MM.1S (cell line): ENCODE measurements around the gene GALC.

Experiments
- DNase-seq: peaks from one replicate; pipeline ENCODE4 v3.0.0-alpha.2; 2015
- H2AFZ ChIP-seq: fragments of 300-600 bp; sonication (generic); 2 replicates; pipeline ENCODE4 v1.6.0; 2016; ENCODE audit warnings: antibody characterized with exemption, low read length
- H3F3A ChIP-seq: fragments of 300-600 bp; sonication (generic); 2 replicates; pipeline ENCODE4 v1.6.1; 2016; ENCODE audit warnings: mild to moderate bottlenecking, antibody characterized with exemption, low read length, moderate library complexity, mixed read lengths; ENCODE audit not compliant: insufficient read depth
- H3K27ac ChIP-seq: fragments of 300-600 bp; sonication (generic); 2 replicates; pipeline ENCODE4 v1.5.1; 2016; ENCODE audit warnings: mild to moderate bottlenecking, low read length
- H3K27me3 ChIP-seq: fragments of 300-600 bp; sonication (generic); replicated peaks from 2 replicates; pipeline ENCODE4 v1.6.0; 2016; ENCODE audit warnings: low read length; ENCODE audit not compliant: insufficient read depth
- H3K36me3 ChIP-seq: fragments of 300-600 bp; sonication (generic); replicated peaks from 2 replicates; pipeline ENCODE4 v1.6.1; 2016; ENCODE audit warnings: mild to moderate bottlenecking, low read length, mixed read lengths; ENCODE audit not compliant: insufficient read depth
- H3K4me1 ChIP-seq: fragments of 300-600 bp; sonication (generic); 2 replicates; pipeline ENCODE4 v1.6.1; 2016; ENCODE audit warnings: low read length, mixed read lengths
- H3K4me2 ChIP-seq: fragments of 300-600 bp; sonication (generic); 2 replicates; pipeline ENCODE4 v1.6.0; 2016; ENCODE audit warnings: low read depth, low read length
- H3K4me3 ChIP-seq: fragments of 300-600 bp; sonication (generic); 2 replicates; pipeline ENCODE4 v1.5.1; 2016; ENCODE audit warnings: low read length, mixed read lengths
- H3K79me2 ChIP-seq: fragments of 300-600 bp; sonication (generic); 2 replicates; pipeline ENCODE4 v1.6.1; 2016; ENCODE audit warnings: mixed run types, low read length, mixed read lengths
- H3K9ac ChIP-seq: fragments of 300-600 bp; sonication (generic); 2 replicates; pipeline ENCODE4 v1.6.1; 2016; ENCODE audit warnings: low read length, mixed read lengths
- H3K9me2 ChIP-seq: fragments of 300-600 bp; sonication (generic); replicated peaks from 2 replicates; pipeline ENCODE4 v1.6.1; 2016; ENCODE audit warnings: mild to moderate bottlenecking, low read length, mixed read lengths; ENCODE audit not compliant: insufficient read depth
- H3K9me3 ChIP-seq: fragments of 300-600 bp; sonication (generic); replicated peaks from 2 replicates; pipeline ENCODE4 v1.6.1; 2016; ENCODE audit warnings: mild to moderate bottlenecking, low read length, mixed read lengths; ENCODE audit not compliant: insufficient read depth
- H4K20me1 ChIP-seq: fragments of 300-600 bp; sonication (generic); 2 replicates; pipeline ENCODE4 v1.6.1; 2016; ENCODE audit warnings: mild to moderate bottlenecking, low read length, moderate library complexity, mixed read lengths; ENCODE audit not compliant: insufficient read depth
- EZH2 ChIP-seq: fragments of 300-600 bp; sonication (generic); optimal IDR thresholded peaks from 2 replicates; pipeline ENCODE3; 2017; ENCODE audit warnings: low read depth, mild to moderate bottlenecking, antibody characterized with exemption, low read length, mixed read lengths
- EZH2phosphoT487 ChIP-seq: fragments of 300-600 bp; sonication (generic); IDR thresholded peaks from 2 replicates; pipeline ENCODE4 v1.6.1; 2018; ENCODE audit warnings: antibody characterized with exemption, low read length
- TF ChIP-seq, protein P1 (sequence below): fragments of 300-600 bp; sonication (generic); IDR thresholded peaks from 2 replicates; pipeline ENCODE4 v1.5.1; 2016; ENCODE audit warnings: antibody characterized with exemption, low read length, mixed read lengths

The GALC gene

DNA sequence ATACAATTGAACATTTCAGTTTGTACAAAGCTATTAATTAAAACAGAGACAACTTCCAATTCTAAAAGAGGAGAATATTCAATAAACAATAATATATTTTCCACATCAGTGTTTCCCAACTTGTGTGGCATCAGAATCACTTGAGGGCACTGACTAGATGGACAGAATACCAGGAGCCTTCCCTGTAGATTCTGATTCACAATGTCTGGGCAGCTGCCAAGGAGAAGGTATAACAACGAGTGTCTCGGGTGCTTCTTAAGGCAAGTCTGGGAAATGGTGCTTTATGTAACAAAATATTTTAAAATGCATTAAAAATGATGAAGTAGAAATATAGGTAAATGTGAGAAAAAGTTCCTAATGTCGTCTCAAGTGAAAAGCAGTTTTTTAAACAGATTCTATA is 26.2 kb downstream of the GALC start:
- H2AFZ ChIP-seq = no peak overlapping the region
- no peak overlapping the region for H3K27ac ChIP-seq
- H3K79me2 ChIP-seq = no peaks in the 10 kb centered on the region
- H3K4me1 ChIP-seq = no peaks in the 10 kb centered on the region
- no peaks in the 10 kb centered on the region for H3K27me3 ChIP-seq
- no peaks in the 10 kb centered on the region for H3K9me3 ChIP-seq
- H3K36me3 ChIP-seq = no peaks in the 10 kb centered on the region
- H4K20me1 ChIP-seq = no peaks in the 10 kb centered on the region
- TF ChIP-seq EZH2 (no peak), EZH2phosphoT487 (no peak)
- TF ChIP-seq, protein P1, sequence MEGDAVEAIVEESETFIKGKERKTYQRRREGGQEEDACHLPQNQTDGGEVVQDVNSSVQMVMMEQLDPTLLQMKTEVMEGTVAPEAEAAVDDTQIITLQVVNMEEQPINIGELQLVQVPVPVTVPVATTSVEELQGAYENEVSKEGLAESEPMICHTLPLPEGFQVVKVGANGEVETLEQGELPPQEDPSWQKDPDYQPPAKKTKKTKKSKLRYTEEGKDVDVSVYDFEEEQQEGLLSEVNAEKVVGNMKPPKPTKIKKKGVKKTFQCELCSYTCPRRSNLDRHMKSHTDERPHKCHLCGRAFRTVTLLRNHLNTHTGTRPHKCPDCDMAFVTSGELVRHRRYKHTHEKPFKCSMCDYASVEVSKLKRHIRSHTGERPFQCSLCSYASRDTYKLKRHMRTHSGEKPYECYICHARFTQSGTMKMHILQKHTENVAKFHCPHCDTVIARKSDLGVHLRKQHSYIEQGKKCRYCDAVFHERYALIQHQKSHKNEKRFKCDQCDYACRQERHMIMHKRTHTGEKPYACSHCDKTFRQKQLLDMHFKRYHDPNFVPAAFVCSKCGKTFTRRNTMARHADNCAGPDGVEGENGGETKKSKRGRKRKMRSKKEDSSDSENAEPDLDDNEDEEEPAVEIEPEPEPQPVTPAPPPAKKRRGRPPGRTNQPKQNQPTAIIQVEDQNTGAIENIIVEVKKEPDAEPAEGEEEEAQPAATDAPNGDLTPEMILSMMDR = no peak
- H3F3A ChIP-seq = no peaks in the 10 kb centered on the region
- H3K9me2 ChIP-seq = no peaks in the 10 kb centered on the region
- H3K4me2 ChIP-seq = no peak overlapping the region
- DNase-seq = no peak
- no peak overlapping the region for H3K4me3 ChIP-seq
- H3K9ac ChIP-seq = no peak overlapping the region

GRCh38 chr14:87961246-87961645 is 31.7 kb downstream of the GALC start:
- Histone ChIP-seq H3K9ac (no peak overlapping the region), H2AFZ (no peak overlapping the region), H3K4me2 (no peak overlapping the region), H3K9me3 (no peaks in the 10 kb centered on the region), H3K4me3 (no peak overlapping the region), H3F3A (no peaks in the 10 kb centered on the region), H4K20me1 (no peaks in the 10 kb centered on the region), H3K27ac (no peak overlapping the region), H3K27me3 (no peaks in the 10 kb centered on the region), H3K9me2 (no peaks in the 10 kb centered on the region), H3K79me2 (no peaks in the 10 kb centered on the region), H3K36me3 (no peaks in the 10 kb centered on the region), H3K4me1 (no peaks in the 10 kb centered on the region)
- DNase-seq = no peak
- no peak for TF ChIP-seq EZH2phosphoT487
- TF ChIP-seq, protein P1 = no peak
- no peak for TF ChIP-seq EZH2

DNA sequence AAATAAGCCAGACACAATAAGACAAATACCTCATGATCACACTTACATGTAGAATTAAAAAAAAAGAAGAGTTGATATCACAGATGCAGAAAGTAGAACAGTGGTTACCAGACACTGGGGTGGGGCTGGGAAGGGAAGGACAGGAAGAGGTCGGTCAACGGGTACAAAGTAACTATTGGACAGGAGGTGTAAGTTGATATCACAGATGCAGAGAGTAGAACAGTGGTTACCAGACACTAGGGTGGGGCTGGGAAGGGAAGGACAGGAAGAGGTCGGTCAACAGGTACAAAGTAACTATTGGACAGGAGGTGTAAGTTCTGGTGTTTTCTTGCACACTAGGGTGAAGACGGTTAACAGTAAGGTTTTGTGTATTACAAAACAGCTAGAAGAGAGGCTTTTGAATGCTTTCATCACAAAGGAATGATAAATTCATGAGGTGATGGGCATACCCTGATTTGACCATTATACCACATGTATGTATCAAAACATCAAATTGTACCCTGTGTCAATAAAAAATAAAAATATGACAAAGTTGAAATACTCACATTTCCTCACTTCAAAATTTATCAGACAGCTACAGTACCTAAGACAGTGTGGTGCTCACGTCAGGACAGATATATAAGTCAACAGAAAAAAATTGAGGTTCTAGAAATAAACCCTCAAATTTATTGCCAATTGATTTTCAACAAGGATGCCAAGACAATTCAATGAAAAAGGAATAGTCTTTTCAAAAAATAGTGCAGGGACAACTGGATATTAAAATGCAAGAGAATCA is 32.8 kb downstream of the GALC start:
- no peaks in the 10 kb centered on the region for H3K79me2 ChIP-seq
- H4K20me1 ChIP-seq = no peaks in the 10 kb centered on the region
- H3K9me3 ChIP-seq = no peaks in the 10 kb centered on the region
- no peak overlapping the region for H3K4me2 ChIP-seq
- no peaks in the 10 kb centered on the region for H3K27me3 ChIP-seq
- H3K4me1 ChIP-seq = no peaks in the 10 kb centered on the region
- H3K4me3 ChIP-seq = no peak overlapping the region
- no peak overlapping the region for H2AFZ ChIP-seq
- H3K27ac ChIP-seq = no peak overlapping the region
- no peak overlapping the region for H3K9ac ChIP-seq
- DNase-seq = no peak
- H3K36me3 ChIP-seq = no peaks in the 10 kb centered on the region
- H3F3A ChIP-seq = no peaks in the 10 kb centered on the region
- H3K9me2 ChIP-seq = no peaks in the 10 kb centered on the region
- TF ChIP-seq EZH2 (no peak), EZH2phosphoT487 (no peak)
- TF ChIP-seq, protein P1 = no peak
